ENCODE results near the gene SNRNP27.

- TF ChIP-seq, protein P1, sequence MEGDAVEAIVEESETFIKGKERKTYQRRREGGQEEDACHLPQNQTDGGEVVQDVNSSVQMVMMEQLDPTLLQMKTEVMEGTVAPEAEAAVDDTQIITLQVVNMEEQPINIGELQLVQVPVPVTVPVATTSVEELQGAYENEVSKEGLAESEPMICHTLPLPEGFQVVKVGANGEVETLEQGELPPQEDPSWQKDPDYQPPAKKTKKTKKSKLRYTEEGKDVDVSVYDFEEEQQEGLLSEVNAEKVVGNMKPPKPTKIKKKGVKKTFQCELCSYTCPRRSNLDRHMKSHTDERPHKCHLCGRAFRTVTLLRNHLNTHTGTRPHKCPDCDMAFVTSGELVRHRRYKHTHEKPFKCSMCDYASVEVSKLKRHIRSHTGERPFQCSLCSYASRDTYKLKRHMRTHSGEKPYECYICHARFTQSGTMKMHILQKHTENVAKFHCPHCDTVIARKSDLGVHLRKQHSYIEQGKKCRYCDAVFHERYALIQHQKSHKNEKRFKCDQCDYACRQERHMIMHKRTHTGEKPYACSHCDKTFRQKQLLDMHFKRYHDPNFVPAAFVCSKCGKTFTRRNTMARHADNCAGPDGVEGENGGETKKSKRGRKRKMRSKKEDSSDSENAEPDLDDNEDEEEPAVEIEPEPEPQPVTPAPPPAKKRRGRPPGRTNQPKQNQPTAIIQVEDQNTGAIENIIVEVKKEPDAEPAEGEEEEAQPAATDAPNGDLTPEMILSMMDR (IDR thresholded peaks at IDR 0.05), result no peak
- TF ChIP-seq POLR2A (IDR thresholded peaks at IDR 0.05), result no peak
These were observed 43.1 kb downstream of the SNRNP27 start for GRCh38 chr2:69936906-69937305.
